Stomach (tissue), 4 donors: ENCODE data around the gene OTUD1.
"Not testable (repeated sequence)": the region's sequence is repeated elsewhere in the genome, so short reads cannot be mapped to it uniquely, and the experiment has no call there.

Experiments used
- EP300 ChIP-seq: sonication (generic); formaldehyde crosslinking; IDR thresholded peaks from one replicate; pipeline ENCODE4 v1.6.1; 2017; ENCODE audit warnings: antibody characterized with exemption
- POLR2A ChIP-seq, 4 donors: fragments of 450-650 bp; IDR thresholded peaks; one replicate each; pipeline ENCODE4 v1.6.1; 2016; ENCODE audit warnings: antibody characterized with exemption in 4 of 4, control low read depth in 2 of 4, mild to moderate bottlenecking in 1 of 4, moderate library complexity in 1 of 4
- POLR2AphosphoS5 ChIP-seq, 3 donors: sonication (generic); formaldehyde crosslinking; IDR thresholded peaks; one replicate each; pipeline ENCODE4 v1.6.1; 2016; ENCODE audit warnings: antibody characterized with exemption in 3 of 3

GRCh38 chr10:23390408-23390807 is 48.5 kb upstream of the OTUD1 start:
- TF ChIP-seq EP300; POLR2AphosphoS5 (IDR thresholded peaks at IDR 0.05); POLR2A (IDR thresholded peaks at IDR 0.05): not testable (repeated sequence)
